GM11168 (cell line): ENCODE measurements around the gene KIF26B.

Source experiments
- in situ Hi-C: fragments of 300-500 bp; cut with MboI; formaldehyde crosslinking; loops from one replicate; pipeline ENCODE4 v1.12.0; 2022; ENCODE audit warnings: low sequenced_read_pairs; ENCODE audit not compliant: unreplicated experiment

KIF26B gene

GRCh38 chr1:245198748-245199516 is 44.1 kb downstream of the KIF26B start:
- in situ Hi-C loops = no loop called here

- in situ Hi-C loops = no loop called here
Measured at GRCh38 chr1:245200146-245200545, 45.4 kb downstream of the KIF26B start.

- in situ Hi-C loops = no loop called here
Measured at GRCh38 chr1:245201201-245201600, 46.4 kb downstream of the KIF26B start.

GRCh38 chr1:245201827-245202226 is 47.0 kb downstream of the KIF26B start:
- in situ Hi-C loops = no loop called here

- in situ Hi-C loops = no loop called here
Measured at GRCh38 chr1:245205396-245205795, 50.6 kb downstream of the KIF26B start.

GRCh38 chr1:245205864-245206263 is 51.1 kb downstream of the KIF26B start:
- in situ Hi-C loops = no loop called here

GRCh38 chr1:245207056-245207638 is 52.4 kb downstream of the KIF26B start:
- in situ Hi-C loops = no loop called here

- in situ Hi-C loops = no loop called here
Measured at GRCh38 chr1:245207801-245208200, 53.0 kb downstream of the KIF26B start.

GRCh38 chr1:245209658-245210435 is 55.1 kb downstream of the KIF26B start:
- in situ Hi-C loops = no loop called here

GRCh38 chr1:245211035-245211749 is 56.4 kb downstream of the KIF26B start:
- in situ Hi-C loops = no loop called here

GRCh38 chr1:245211761-245212160 is 57.0 kb downstream of the KIF26B start:
- in situ Hi-C loops = no loop called here

GRCh38 chr1:245212221-245212710 is 57.5 kb downstream of the KIF26B start:
- in situ Hi-C loops = no loop called here

GRCh38 chr1:245213066-245213831 is 58.5 kb downstream of the KIF26B start:
- in situ Hi-C loops = no loop called here

GRCh38 chr1:245215071-245215470 is 60.3 kb downstream of the KIF26B start:
- in situ Hi-C loops = no loop called here

- in situ Hi-C loops = no loop called here
Measured at GRCh38 chr1:245216366-245217115, 61.8 kb downstream of the KIF26B start.

GRCh38 chr1:245217853-245218608 is 63.2 kb downstream of the KIF26B start:
- in situ Hi-C loops = no loop called here

- in situ Hi-C loops = no loop called here
Measured at GRCh38 chr1:245220381-245220985, 65.7 kb downstream of the KIF26B start.

GRCh38 chr1:245221805-245222204 is 67.0 kb downstream of the KIF26B start:
- in situ Hi-C loops = no loop called here
